Activated CD4-positive, alpha-beta memory T cell treated with anti-CD3 and anti-CD28 coated beads for 36 hours (primary cell): ENCODE data around the gene GM2A. TPM values are rescaled to one million over a fixed set of nuclear protein-coding genes. Genes with fewer than 3 reads are reported as not detected.
"Not testable (repeated sequence)": the region's sequence is repeated elsewhere in the genome, so short reads cannot be mapped to it uniquely, and the experiment has no call there.

ENCODE experiments used
- CTCF ChIA-PET: fragments of 350-600 bp; sonication (Branson Sonifier 250); formaldehyde crosslinking; loops from one replicate; lab custom pipeline; 2021; ENCODE audit warnings: antibody characterized with exemption, inconsistent platforms; lab: Charles Lee
- POLR2A ChIA-PET: fragments of 350-600 bp; sonication (Branson Sonifier 250); formaldehyde crosslinking; loops from one replicate; lab custom pipeline; 2021; ENCODE audit warnings: antibody characterized with exemption; lab: Charles Lee
- DNase-seq: peaks from one replicate; pipeline ENCODE4 v3.0.0-alpha.2; 2020
- H3K27ac Mint-ChIP-seq: one replicate; pipeline ENCODE4 v1.8.0; 2021; ENCODE audit warnings: mixed read lengths
- H3K27me3 Mint-ChIP-seq: one replicate; pipeline ENCODE4 v1.8.0; 2021; ENCODE audit warnings: mixed read lengths
- H3K36me3 Mint-ChIP-seq: one replicate; pipeline ENCODE4 v1.8.0; 2021; ENCODE audit warnings: mixed read lengths
- H3K4me1 Mint-ChIP-seq: one replicate; pipeline ENCODE4 v1.8.0; 2021; ENCODE audit warnings: low read depth, mixed read lengths
- H3K4me3 Mint-ChIP-seq: one replicate; pipeline ENCODE4 v1.8.0; 2021; ENCODE audit warnings: mild to moderate bottlenecking, mixed read lengths
- H3K9me3 Mint-ChIP-seq: one replicate; pipeline ENCODE4 v1.8.0; 2021; ENCODE audit warnings: mixed read lengths
- intact Hi-C: fragments of 100-400 bp; cut with micrococcal nuclease; formaldehyde crosslinking; loops from one replicate; pipeline ENCODE4 v1.15.1; 2023
- total RNA-seq, 2 experiments: library from RNA; stranded (reverse); gene quantifications; one replicate each; pipeline ENCODE4 v1.2.3, GENCODE V29; 2021

The GM2A gene
- total RNA-seq, 2 experiments from 2014 or later, result 28.7 to 29.1 TPM

GRCh38 chr5:151295138-151295537 lies 42.2 kb downstream of the GM2A start:
- intact Hi-C loops, result no loop called here
- DNase-seq, result no peak
- Mint-ChIP-seq H3K27ac (no peak overlapping the region), H3K27me3 (peaks cover 5% of the 10 kb centered on the region), H3K36me3 (no peaks in the 10 kb centered on the region), H3K9me3 (no peaks in the 10 kb centered on the region), H3K4me1 (no peaks in the 10 kb centered on the region), H3K4me3 (no peak overlapping the region)
- ChIA-PET CTCF (no interaction called here), POLR2A (no interaction called here)

- Mint-ChIP-seq H3K36me3 (no peaks in the 10 kb centered on the region), H3K27ac (no peak overlapping the region), H3K4me1 (no peaks in the 10 kb centered on the region), H3K9me3 (no peaks in the 10 kb centered on the region), H3K4me3 (no peak overlapping the region), H3K27me3 (peaks cover 6% of the 10 kb centered on the region)
- CTCF ChIA-PET, result interaction anchor here (1.1 kb wide), 1 partner anchor 26 kb away, joined by 3 read pairs; no protein-coding TSS in a partner anchor
- intact Hi-C loops, result no loop called here
- POLR2A ChIA-PET, result no interaction called here
- no peak for DNase-seq
These were observed 42.9 kb downstream of the GM2A start for GRCh38 chr5:151295791-151296477.

GRCh38 chr5:151296478-151296830 lies 43.5 kb downstream of the GM2A start:
- ChIA-PET POLR2A (no interaction called here), CTCF (interaction anchor here (1.1 to 1.6 kb wide), 2 partner anchors 20 to 25 kb away, joined by 3 to 5 read pairs; no protein-coding TSS in a partner anchor)
- H3K27me3 Mint-ChIP-seq, result peaks cover 6% of the 10 kb centered on the region
- DNase-seq, result no peak
- no peak overlapping the region for H3K27ac Mint-ChIP-seq
- no peaks in the 10 kb centered on the region for H3K9me3 Mint-ChIP-seq
- intact Hi-C loops, result no loop called here
- H3K4me1 Mint-ChIP-seq, result no peaks in the 10 kb centered on the region
- H3K4me3 Mint-ChIP-seq, result no peak overlapping the region
- no peaks in the 10 kb centered on the region for H3K36me3 Mint-ChIP-seq

- H3K27ac Mint-ChIP-seq, result no peak overlapping the region
- CTCF ChIA-PET, result interaction anchor here (1.1 to 1.6 kb wide), 2 partner anchors 19 to 25 kb away, joined by 3 to 5 read pairs; no protein-coding TSS in a partner anchor
- no peaks in the 10 kb centered on the region for H3K36me3 Mint-ChIP-seq
- DNase-seq, result no peak
- no peaks in the 10 kb centered on the region for H3K9me3 Mint-ChIP-seq
- POLR2A ChIA-PET, result no interaction called here
- peaks cover 6% of the 10 kb centered on the region for H3K27me3 Mint-ChIP-seq
- no peak overlapping the region for H3K4me3 Mint-ChIP-seq
- intact Hi-C loops, result no loop called here
- no peaks in the 10 kb centered on the region for H3K4me1 Mint-ChIP-seq
These were observed 44.0 kb downstream of the GM2A start for GRCh38 chr5:151296974-151297373.

GRCh38 chr5:151298063-151298855 lies 45.3 kb downstream of the GM2A start:
- intact Hi-C loops, result no loop called here
- ChIA-PET POLR2A (no interaction called here), CTCF (interaction anchor here (0.6 to 1.7 kb wide), 3 partner anchors 9 to 46 kb away, joined by 3 to 8 read pairs (median 5); partner anchors contain the start of gene GM2A)
- Mint-ChIP-seq H3K4me1 (no peaks in the 10 kb centered on the region), H3K27me3 (peaks cover 6% of the 10 kb centered on the region), H3K27ac (no peak overlapping the region), H3K4me3 (no peak overlapping the region), H3K36me3 (no peaks in the 10 kb centered on the region), H3K9me3 (no peaks in the 10 kb centered on the region)
- peak; percentile 27 for DNase-seq

- intact Hi-C loops, result no loop called here
- CTCF ChIA-PET, result interaction anchor here (2.2 kb wide), 1 partner anchor 12 kb away, joined by 5 read pairs; no protein-coding TSS in a partner anchor
- peaks cover 7% of the 10 kb centered on the region for H3K27me3 Mint-ChIP-seq
These were observed 50.7 kb downstream of the GM2A start, which contains the start of gene SLC36A3 for GRCh38 chr5:151303666-151304065. SLC36A3 (minus strand) TSS chr5:151303766; CDS start chr5:151303354, 412 bp downstream.

GRCh38 chr5:151309266-151309665 lies 56.3 kb downstream of the GM2A start:
- intact Hi-C loops, H3K27ac Mint-ChIP-seq, H3K36me3 Mint-ChIP-seq, H3K4me1 Mint-ChIP-seq, POLR2A ChIA-PET, H3K4me3 Mint-ChIP-seq, H3K9me3 Mint-ChIP-seq, DNase-seq, CTCF ChIA-PET, H3K27me3 Mint-ChIP-seq: not testable (repeated sequence)

More at GRCh38 chr5:151303666-151304065, 50.7 kb downstream of the GM2A start, which contains the start of gene SLC36A3:
- no peak within 1 kb of the TSS for H3K4me3 Mint-ChIP-seq
- no peaks in the 10 kb centered on the region for H3K4me1 Mint-ChIP-seq
- POLR2A ChIA-PET, result no interaction called here
- H3K9me3 Mint-ChIP-seq, result no peaks in the 10 kb centered on the region
- no peak within 1 kb of the TSS for H3K27ac Mint-ChIP-seq
- H3K36me3 Mint-ChIP-seq, result no peaks in the 10 kb centered on the region
- no peak for DNase-seq

- POLR2A ChIA-PET, intact Hi-C loops, CTCF ChIA-PET, DNase-seq, H3K9me3 Mint-ChIP-seq, H3K36me3 Mint-ChIP-seq, H3K27me3 Mint-ChIP-seq, H3K4me3 Mint-ChIP-seq, H3K27ac Mint-ChIP-seq, H3K4me1 Mint-ChIP-seq: not testable (repeated sequence)
These were observed 56.8 kb downstream of the GM2A start for GRCh38 chr5:151309821-151310220.

GRCh38 chr5:151310932-151311331 lies 57.9 kb downstream of the GM2A start:
- Mint-ChIP-seq H3K36me3 (no peaks in the 10 kb centered on the region), H3K27ac (no peak overlapping the region), H3K9me3 (peaks cover 9% of the 10 kb centered on the region), H3K4me3 (no peak overlapping the region), H3K27me3 (peaks cover 4% of the 10 kb centered on the region), H3K4me1 (no peaks in the 10 kb centered on the region)
- intact Hi-C loops, result no loop called here
- POLR2A ChIA-PET, result no interaction called here
- CTCF ChIA-PET, result no interaction called here
- no peak for DNase-seq

GRCh38 chr5:151312756-151313324 lies 59.9 kb downstream of the GM2A start:
- no peak overlapping the region for H3K27ac Mint-ChIP-seq

GRCh38 chr5:151313357-151313756 lies 60.4 kb downstream of the GM2A start:
- peaks cover 9% of the 10 kb centered on the region for H3K9me3 Mint-ChIP-seq
- H3K36me3 Mint-ChIP-seq, result no peaks in the 10 kb centered on the region
- H3K4me1 Mint-ChIP-seq, result no peaks in the 10 kb centered on the region
- intact Hi-C loops, result no loop called here
- H3K4me3 Mint-ChIP-seq, result no peak overlapping the region
- CTCF ChIA-PET, result interaction anchor here (1.1 to 1.6 kb wide), 4 partner anchors 90 to 264 kb away, joined by 3 to 5 read pairs (median 4); partner anchors contain the start of gene CCDC69
- H3K27ac Mint-ChIP-seq, result no peak overlapping the region
- peaks cover 2% of the 10 kb centered on the region for H3K27me3 Mint-ChIP-seq
- POLR2A ChIA-PET, result no interaction called here
- no peak for DNase-seq

More at GRCh38 chr5:151312756-151313324, 59.9 kb downstream of the GM2A start:
- Mint-ChIP-seq H3K27me3 (peaks cover 2% of the 10 kb centered on the region), H3K4me1 (no peaks in the 10 kb centered on the region), H3K9me3 (peaks cover 9% of the 10 kb centered on the region), H3K4me3 (no peak overlapping the region), H3K36me3 (no peaks in the 10 kb centered on the region)
- intact Hi-C loops, result no loop called here
- CTCF ChIA-PET, result interaction anchor here (1.6 kb wide), 1 partner anchor 187 kb away, joined by 5 read pairs; no protein-coding TSS in a partner anchor
- POLR2A ChIA-PET, result no interaction called here
- no peak for DNase-seq
